ENCODE results near the gene SENP5. TPM values are rescaled to one million over a fixed set of nuclear protein-coding genes. Genes with fewer than 3 reads are reported as not detected.
A peak's percentile ranks its signal among the peaks of the same experiment; 100 is the strongest.

The SENP5 gene
- total RNA-seq, 1 donor from 2014 or later: 46.1 TPM

DNA sequence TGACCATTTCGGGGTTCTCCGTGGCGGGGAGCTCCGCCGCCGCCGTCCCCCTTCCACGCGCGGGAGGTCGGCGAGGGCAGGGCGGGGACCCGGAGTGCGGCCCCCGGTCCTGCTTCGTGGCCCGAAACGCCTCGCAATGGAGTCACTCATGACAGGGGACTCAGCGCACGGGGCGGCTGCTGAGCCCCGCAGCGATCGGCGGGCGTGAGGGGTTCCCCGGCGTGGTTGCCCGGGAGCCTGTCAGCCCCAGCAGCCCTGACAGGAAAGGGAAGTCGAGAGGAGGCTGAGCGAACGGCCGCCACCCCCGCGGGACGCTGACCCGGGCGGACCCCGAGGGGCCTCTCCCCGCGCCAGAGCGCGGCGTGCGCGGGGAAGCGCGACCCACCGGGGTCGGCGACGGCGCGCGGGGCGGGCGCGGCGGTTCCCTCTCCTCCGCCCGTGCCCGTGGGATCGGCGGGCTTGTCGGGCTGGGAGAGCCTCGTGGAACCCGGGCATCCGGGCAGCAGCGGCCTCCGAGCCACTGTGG, 101.5 kb downstream of the SENP5 start:
- peak; percentile 54 for DNase-seq (ENCODE audit: low spot score)

DNA sequence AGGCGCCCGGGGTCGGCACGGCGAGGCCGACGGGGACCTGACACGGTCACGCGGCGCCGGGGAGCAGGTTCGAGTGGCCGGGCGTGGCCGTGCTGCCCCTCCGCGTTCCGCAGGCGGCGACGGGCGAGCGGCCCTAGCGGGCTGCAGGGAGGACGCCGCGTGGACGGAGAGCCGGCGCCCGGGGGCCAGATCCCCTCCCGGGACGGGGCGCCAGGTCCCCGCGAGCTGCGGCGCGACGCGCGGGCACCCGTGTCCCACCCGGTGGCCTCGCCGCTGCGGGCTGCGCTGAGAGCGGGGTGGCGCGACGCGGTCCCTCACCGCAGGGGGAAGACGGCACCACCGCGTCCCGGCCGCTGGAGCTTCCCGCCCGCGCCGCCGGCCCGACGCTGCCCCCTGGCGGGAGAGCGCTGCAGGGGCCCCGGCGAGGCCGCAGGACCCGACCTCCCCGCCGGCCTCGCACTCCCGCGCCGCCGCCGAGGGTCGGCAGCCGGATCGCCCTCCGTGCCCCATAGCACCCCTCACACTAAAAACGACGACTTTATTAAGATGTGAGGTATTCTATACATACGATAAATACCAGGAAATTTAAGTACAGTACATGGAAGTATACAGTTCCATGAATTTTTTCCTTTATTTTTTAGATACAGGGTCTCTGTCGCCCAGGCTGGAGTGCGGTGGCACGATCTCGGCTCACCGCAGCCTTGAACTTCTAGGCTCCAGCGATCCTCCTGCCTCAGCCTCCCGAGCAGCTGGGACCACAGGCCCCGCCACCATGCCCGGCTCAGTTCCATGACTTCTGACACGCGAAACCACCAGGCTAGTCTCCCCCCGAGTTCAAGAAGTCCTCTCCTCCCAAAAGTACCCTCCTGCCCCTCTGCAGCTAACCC, 102.2 kb downstream of the SENP5 start:
- peak overlapping the region; percentile 84 for H3K4me3 Mint-ChIP-seq
- H3K36me3 Mint-ChIP-seq: peaks cover 5% of the 10 kb centered on the region
- Histone ChIP-seq H2AFZ (replicated peaks) (peak overlapping the region; percentile 95), H3K79me2 (ENCODE audit: low read depth) (no peaks in the 10 kb centered on the region), H3K4me3 (peak overlapping the region; percentile 84), H4K20me1 (ENCODE audit: low read depth) (no peaks in the 10 kb centered on the region), H3K36me3 (no peaks in the 10 kb centered on the region), H3K9me3 (ENCODE audit: low read depth) (no peaks in the 10 kb centered on the region), H3K27ac (no peak overlapping the region), H3K4me2 (peak overlapping the region; percentile 98), H3K27me3 (peaks cover 70% of the 10 kb centered on the region), H3F3A (ENCODE audit: low read depth) (no peaks in the 10 kb centered on the region), H3K9ac (no peak overlapping the region), H3K4me1 (no peaks in the 10 kb centered on the region)
- peak; percentile 65 for TF ChIP-seq EZH2 (IDR thresholded peaks at IDR 0.05)
- peak; percentile 24 for TF ChIP-seq EZH2phosphoT487 (IDR thresholded peaks at IDR 0.05)
- TF ChIP-seq, protein P1, sequence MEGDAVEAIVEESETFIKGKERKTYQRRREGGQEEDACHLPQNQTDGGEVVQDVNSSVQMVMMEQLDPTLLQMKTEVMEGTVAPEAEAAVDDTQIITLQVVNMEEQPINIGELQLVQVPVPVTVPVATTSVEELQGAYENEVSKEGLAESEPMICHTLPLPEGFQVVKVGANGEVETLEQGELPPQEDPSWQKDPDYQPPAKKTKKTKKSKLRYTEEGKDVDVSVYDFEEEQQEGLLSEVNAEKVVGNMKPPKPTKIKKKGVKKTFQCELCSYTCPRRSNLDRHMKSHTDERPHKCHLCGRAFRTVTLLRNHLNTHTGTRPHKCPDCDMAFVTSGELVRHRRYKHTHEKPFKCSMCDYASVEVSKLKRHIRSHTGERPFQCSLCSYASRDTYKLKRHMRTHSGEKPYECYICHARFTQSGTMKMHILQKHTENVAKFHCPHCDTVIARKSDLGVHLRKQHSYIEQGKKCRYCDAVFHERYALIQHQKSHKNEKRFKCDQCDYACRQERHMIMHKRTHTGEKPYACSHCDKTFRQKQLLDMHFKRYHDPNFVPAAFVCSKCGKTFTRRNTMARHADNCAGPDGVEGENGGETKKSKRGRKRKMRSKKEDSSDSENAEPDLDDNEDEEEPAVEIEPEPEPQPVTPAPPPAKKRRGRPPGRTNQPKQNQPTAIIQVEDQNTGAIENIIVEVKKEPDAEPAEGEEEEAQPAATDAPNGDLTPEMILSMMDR (IDR thresholded peaks at IDR 0.05): peak; percentile 68
- H3K4me1 Mint-ChIP-seq: peaks cover 18% of the 10 kb centered on the region
- DNase-seq (ENCODE audit: low spot score): peak; percentile 86
- peaks cover 48% of the 10 kb centered on the region for H3K27me3 Mint-ChIP-seq (ENCODE audit: insufficient read depth, low read depth)
- H3K27ac Mint-ChIP-seq: peak overlapping the region; percentile 60
- H3K9me3 Mint-ChIP-seq: peaks cover 17% of the 10 kb centered on the region

More for the DNA sequence above, 101.5 kb downstream of the SENP5 start:
- peaks cover 77% of the 10 kb centered on the region for H3K27me3 ChIP-seq
- Mint-ChIP-seq H3K9me3 (peaks cover 17% of the 10 kb centered on the region), H3K27me3 (ENCODE audit: insufficient read depth, low read depth) (peaks cover 49% of the 10 kb centered on the region), H3K4me1 (peaks cover 18% of the 10 kb centered on the region), H3K36me3 (peaks cover 5% of the 10 kb centered on the region), H3K4me3 (peak overlapping the region; percentile 77), H3K27ac (no peak overlapping the region)
- H3K79me2 ChIP-seq (ENCODE audit: low read depth): no peaks in the 10 kb centered on the region
- no peak overlapping the region for H3K9ac ChIP-seq
- no peaks in the 10 kb centered on the region for H3K9me3 ChIP-seq (ENCODE audit: low read depth)
- no peaks in the 10 kb centered on the region for H3F3A ChIP-seq (ENCODE audit: low read depth)
- H3K4me2 ChIP-seq: peak overlapping the region; percentile 98
- H3K4me1 ChIP-seq: no peaks in the 10 kb centered on the region
- peak overlapping the region; percentile 95 for H2AFZ ChIP-seq (replicated peaks)
- no peaks in the 10 kb centered on the region for H4K20me1 ChIP-seq (ENCODE audit: low read depth)
- no peaks in the 10 kb centered on the region for H3K36me3 ChIP-seq
- no peak overlapping the region for H3K27ac ChIP-seq
- TF ChIP-seq, protein P1 (IDR thresholded peaks at IDR 0.05): no peak
- TF ChIP-seq EZH2phosphoT487 (IDR thresholded peaks at IDR 0.05) (peak; percentile 86), EZH2 (IDR thresholded peaks at IDR 0.05) (peak; percentile 87)
- H3K4me3 ChIP-seq: peak overlapping the region; percentile 84

DNA sequence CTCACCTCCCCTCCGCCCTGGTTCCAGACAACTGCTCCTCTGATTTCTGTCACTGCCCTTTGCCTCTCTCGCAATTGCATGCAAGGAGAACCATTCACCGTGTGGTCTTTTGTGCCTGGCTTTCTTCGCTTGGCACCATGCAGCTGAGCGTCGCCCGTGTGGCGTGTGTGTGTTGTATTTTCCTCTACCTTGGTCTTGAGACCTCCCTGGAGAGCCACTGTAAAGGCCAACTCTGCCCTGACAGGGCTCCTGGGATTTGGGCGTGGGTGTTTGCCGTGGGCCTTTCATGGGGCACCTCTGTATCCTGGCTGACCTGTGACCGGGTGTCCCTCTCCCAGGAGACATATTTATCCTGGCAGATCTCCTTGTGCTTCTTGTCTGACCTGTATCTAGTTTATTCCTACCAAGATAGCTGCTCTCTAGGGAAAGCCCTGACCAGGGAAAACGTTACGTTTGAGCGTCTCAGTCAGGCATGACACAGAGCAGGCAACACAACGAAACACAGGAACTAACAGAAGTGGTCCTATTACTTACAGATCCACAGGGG, 102.9 kb downstream of the SENP5 start:
- no peak overlapping the region for H3K4me3 ChIP-seq
- H3K36me3 ChIP-seq: no peaks in the 10 kb centered on the region
- H3K27ac ChIP-seq: no peak overlapping the region
- H3K4me2 ChIP-seq: no peak overlapping the region
- H3K9me3 Mint-ChIP-seq: peaks cover 17% of the 10 kb centered on the region
- H3K27me3 ChIP-seq: peaks cover 63% of the 10 kb centered on the region
- peak overlapping the region; percentile 60 for H3K27ac Mint-ChIP-seq
- no peak for TF ChIP-seq EZH2 (IDR thresholded peaks at IDR 0.05)
- TF ChIP-seq, protein P1 (IDR thresholded peaks at IDR 0.05): no peak
- TF ChIP-seq EZH2phosphoT487 (IDR thresholded peaks at IDR 0.05): no peak
- no peaks in the 10 kb centered on the region for H3K4me1 ChIP-seq
- H3K79me2 ChIP-seq (ENCODE audit: low read depth): no peaks in the 10 kb centered on the region
- no peaks in the 10 kb centered on the region for H4K20me1 ChIP-seq (ENCODE audit: low read depth)
- peak overlapping the region; percentile 84 for H3K4me3 Mint-ChIP-seq
- H2AFZ ChIP-seq (replicated peaks): no peak overlapping the region
- H3F3A ChIP-seq (ENCODE audit: low read depth): no peaks in the 10 kb centered on the region
- H3K9ac ChIP-seq: no peak overlapping the region
- peaks cover 41% of the 10 kb centered on the region for H3K27me3 Mint-ChIP-seq (ENCODE audit: insufficient read depth, low read depth)
- no peaks in the 10 kb centered on the region for H3K9me3 ChIP-seq (ENCODE audit: low read depth)
- DNase-seq (ENCODE audit: low spot score): no peak
- H3K36me3 Mint-ChIP-seq: peaks cover 5% of the 10 kb centered on the region
- peaks cover 21% of the 10 kb centered on the region for H3K4me1 Mint-ChIP-seq
